T-helper 1 cell treated with Interleukin-12 subunit alpha and Interleukin-12 subunit beta and Interleukin-4 antibody, amounts not matched to agents 30 ng/mL and 1 ng/mL, for 36 hours (primary cell): ENCODE data around the gene RFX2. TPM values are rescaled to one million over a fixed set of nuclear protein-coding genes. Genes with fewer than 3 reads are reported as not detected.

Source experiments
- total RNA-seq: library from RNA; stranded (reverse); gene quantifications from 2 replicates; pipeline ENCODE4 v1.2.3, GENCODE V29; 2022

The RFX2 gene
- total RNA-seq, 1 donor from 2014 or later = 8.9 TPM

Other genes with a start within 250 kb of the RFX2 start
- gene FUT5, start 240.0 kb downstream of the RFX2 start, total RNA-seq = not detected in 2 replicates
- gene NDUFA11, start 206.7 kb downstream of the RFX2 start, total RNA-seq = 220 and 230 TPM in 2 replicates
- gene VMAC, start 205.6 kb downstream of the RFX2 start, total RNA-seq = 10.0 and 10.7 TPM in 2 replicates
- gene CAPS, start 196.2 kb downstream of the RFX2 start, total RNA-seq = 13.0 and 15.5 TPM in 2 replicates
- gene RANBP3, start 132.4 kb downstream of the RFX2 start, total RNA-seq = 98.6 and 101 TPM in 2 replicates
- gene ACSBG2, start 25.2 kb upstream of the RFX2 start, total RNA-seq = not detected in 2 replicates
- gene MLLT1, start 169.5 kb upstream of the RFX2 start, total RNA-seq = 45.6 and 48.0 TPM in 2 replicates
- 0.76 and 0.81 TPM in 2 replicates for gene ACER1, start 223.1 kb upstream of the RFX2 start, total RNA-seq